HEK293 (cell line): ENCODE measurements around the gene GNB1L.

Source experiments
- CTCF ChIA-PET: fragments of 350-600 bp; formaldehyde crosslinking; extraction: SDS; loops from one replicate; lab custom pipeline; 2021; ENCODE audit warnings: antibody characterized with exemption; lab: Yijun Ruan, JAX
- POLR2A ChIA-PET: fragments of 300-600 bp; formaldehyde crosslinking; extraction: SDS; loops from one replicate; lab custom pipeline; 2020; ENCODE audit warnings: antibody characterized with exemption, inconsistent platforms; lab: Yijun Ruan, JAX
- H3K27ac ChIP-seq: fragments of 200-500 bp; sonication (Bioruptor generic); 2 replicates; pipeline ENCODE4 v1.5.1; 2014; ENCODE audit warnings: low read depth, low read length, control low read depth, inconsistent platforms; ENCODE audit errors: extremely low read depth
- H3K36me3 ChIP-seq, 2 experiments: fragments of 200-500 bp in 1 of 2; sonication (Bioruptor generic) in 1 of 2; 1 replicate in 1 of 2; 2 replicates in 1 of 2; pipeline ENCODE4 v1.5.1; 2014 to 2017; ENCODE audit warnings: inconsistent platforms in 2 of 2, low read length in 2 of 2; ENCODE audit not compliant: control insufficient read depth in 2 of 2, insufficient read depth in 1 of 2
- H3K4me1 ChIP-seq: fragments of 200-500 bp; sonication (Bioruptor generic); 2 replicates; pipeline ENCODE4 v1.5.1; 2014; ENCODE audit warnings: mild to moderate bottlenecking, low read length, inconsistent platforms; ENCODE audit not compliant: control insufficient read depth, insufficient read depth
- H3K4me3 ChIP-seq: 2 replicates; pipeline ENCODE4 v1.5.1; 2011; ENCODE audit warnings: low read depth, mild to moderate bottlenecking, control low read depth, low read length, moderate library complexity
- H3K9me3 ChIP-seq: fragments of 200-500 bp; sonication (Bioruptor generic); 2 replicates; pipeline ENCODE4 v1.5.1; 2014; ENCODE audit warnings: low read depth, low read length, inconsistent platforms; ENCODE audit not compliant: control insufficient read depth, insufficient read depth
- HOXD13 ChIP-seq: sonication (generic); formaldehyde crosslinking; IDR thresholded peaks from 2 replicates; pipeline ENCODE4 v1.8.0; 2022; ENCODE audit warnings: missing genetic modification reagents, borderline replicate concordance
- PRDM1 ChIP-seq: fragments of 450-650 bp; formaldehyde crosslinking; IDR thresholded peaks from 2 replicates; pipeline ENCODE4; 2016; ENCODE audit warnings: missing biosample characterization, missing genetic modification characterization
- SCRT1 ChIP-seq: fragments of 450-650 bp; formaldehyde crosslinking; IDR thresholded peaks from 2 replicates; pipeline ENCODE4 v1.5.1; 2016; ENCODE audit warnings: missing biosample characterization, missing genetic modification characterization, borderline replicate concordance
- SETDB1 ChIP-seq: IDR thresholded peaks from one replicate; pipeline ENCODE4 v1.6.1; 2017; ENCODE audit warnings: mild to moderate bottlenecking, low read length, moderate library complexity, mixed read lengths; ENCODE audit not compliant: insufficient read length
- SP7 ChIP-seq: fragments of 450-650 bp; formaldehyde crosslinking; IDR thresholded peaks from 2 replicates; pipeline ENCODE4 v1.5.1; 2016; ENCODE audit warnings: missing biosample characterization, missing genetic modification characterization
- WT1 ChIP-seq: fragments of 450-650 bp; formaldehyde crosslinking; IDR thresholded peaks from 2 replicates; pipeline ENCODE4 v1.5.1; 2016; ENCODE audit warnings: missing biosample characterization, missing genetic modification characterization
- ZFP37 ChIP-seq: fragments of 450-650 bp; formaldehyde crosslinking; IDR thresholded peaks from 2 replicates; pipeline ENCODE4 v1.5.1; 2016; ENCODE audit warnings: missing biosample characterization, missing genetic modification characterization
- ZFP41 ChIP-seq: fragments of 450-650 bp; formaldehyde crosslinking; IDR thresholded peaks from 2 replicates; pipeline ENCODE4 v1.5.1; 2016; ENCODE audit warnings: missing biosample characterization, missing genetic modification characterization, borderline replicate concordance
- ZFP69B ChIP-seq: fragments of 450-650 bp; formaldehyde crosslinking; IDR thresholded peaks from 2 replicates; pipeline ENCODE4 v1.5.1; 2016; ENCODE audit warnings: missing biosample characterization, missing genetic modification characterization
- ZIC2 ChIP-seq: fragments of 450-650 bp; formaldehyde crosslinking; IDR thresholded peaks from 2 replicates; pipeline ENCODE4 v1.5.1; 2016; ENCODE audit warnings: missing biosample characterization, missing genetic modification characterization
- ZNF202 ChIP-seq: fragments of 450-650 bp; formaldehyde crosslinking; IDR thresholded peaks from 2 replicates; pipeline ENCODE4 v1.5.1; 2016; ENCODE audit warnings: missing biosample characterization, missing genetic modification characterization, borderline replicate concordance
- ZNF26 ChIP-seq: fragments of 450-650 bp; formaldehyde crosslinking; IDR thresholded peaks from 2 replicates; pipeline ENCODE4 v1.5.1; 2016; ENCODE audit warnings: missing biosample characterization, missing genetic modification characterization
- ZNF280D ChIP-seq: fragments of 450-650 bp; formaldehyde crosslinking; IDR thresholded peaks from 2 replicates; pipeline ENCODE4 v1.5.1; 2016; ENCODE audit warnings: missing biosample characterization, missing genetic modification characterization
- ZNF311 ChIP-seq: fragments of 450-650 bp; formaldehyde crosslinking; IDR thresholded peaks from 2 replicates; pipeline ENCODE4 v1.5.1; 2017; ENCODE audit warnings: missing biosample characterization, missing genetic modification characterization, borderline replicate concordance
- ZNF37A ChIP-seq: fragments of 450-650 bp; IDR thresholded peaks from 2 replicates; pipeline ENCODE4 v1.5.1; 2018; ENCODE audit warnings: missing biosample characterization, missing genetic modification characterization
- ZNF48 ChIP-seq: fragments of 450-650 bp; formaldehyde crosslinking; IDR thresholded peaks from 2 replicates; pipeline ENCODE4 v1.5.1; 2016; ENCODE audit warnings: missing biosample characterization, missing genetic modification characterization
- ZNF488 ChIP-seq: fragments of 450-650 bp; formaldehyde crosslinking; IDR thresholded peaks from 2 replicates; pipeline ENCODE4 v1.5.1; 2016; ENCODE audit warnings: missing biosample characterization, missing genetic modification characterization
- ZNF549 ChIP-seq: fragments of 450-650 bp; IDR thresholded peaks from 2 replicates; pipeline ENCODE4 v1.5.1; 2018; ENCODE audit warnings: missing biosample characterization, missing genetic modification characterization, mild to moderate bottlenecking, inconsistent platforms, moderate library complexity
- ZNF571 ChIP-seq: fragments of 450-650 bp; formaldehyde crosslinking; IDR thresholded peaks from 2 replicates; pipeline ENCODE4 v1.5.0; 2017; ENCODE audit warnings: missing biosample characterization, missing genetic modification characterization
- ZNF768 ChIP-seq: fragments of 450-650 bp; formaldehyde crosslinking; IDR thresholded peaks from 2 replicates; pipeline ENCODE4 v1.5.1; 2018; ENCODE audit warnings: missing biosample characterization, mild to moderate bottlenecking, missing genetic modification characterization
- ZNF843 ChIP-seq: fragments of 450-650 bp; formaldehyde crosslinking; IDR thresholded peaks from 2 replicates; pipeline ENCODE4 v1.5.1; 2016; ENCODE audit warnings: missing biosample characterization, missing genetic modification characterization
- ZSCAN5A ChIP-seq: fragments of 450-650 bp; formaldehyde crosslinking; IDR thresholded peaks from 2 replicates; pipeline ENCODE4 v1.5.1; 2016; ENCODE audit warnings: missing biosample characterization, missing genetic modification characterization
- TF ChIP-seq, protein P1 (sequence below): fragments of 450-650 bp; formaldehyde crosslinking; IDR thresholded peaks from 2 replicates; pipeline ENCODE4 v1.5.1; 2017; ENCODE audit warnings: missing biosample characterization, missing genetic modification characterization

Gene GNB1L

DNA sequence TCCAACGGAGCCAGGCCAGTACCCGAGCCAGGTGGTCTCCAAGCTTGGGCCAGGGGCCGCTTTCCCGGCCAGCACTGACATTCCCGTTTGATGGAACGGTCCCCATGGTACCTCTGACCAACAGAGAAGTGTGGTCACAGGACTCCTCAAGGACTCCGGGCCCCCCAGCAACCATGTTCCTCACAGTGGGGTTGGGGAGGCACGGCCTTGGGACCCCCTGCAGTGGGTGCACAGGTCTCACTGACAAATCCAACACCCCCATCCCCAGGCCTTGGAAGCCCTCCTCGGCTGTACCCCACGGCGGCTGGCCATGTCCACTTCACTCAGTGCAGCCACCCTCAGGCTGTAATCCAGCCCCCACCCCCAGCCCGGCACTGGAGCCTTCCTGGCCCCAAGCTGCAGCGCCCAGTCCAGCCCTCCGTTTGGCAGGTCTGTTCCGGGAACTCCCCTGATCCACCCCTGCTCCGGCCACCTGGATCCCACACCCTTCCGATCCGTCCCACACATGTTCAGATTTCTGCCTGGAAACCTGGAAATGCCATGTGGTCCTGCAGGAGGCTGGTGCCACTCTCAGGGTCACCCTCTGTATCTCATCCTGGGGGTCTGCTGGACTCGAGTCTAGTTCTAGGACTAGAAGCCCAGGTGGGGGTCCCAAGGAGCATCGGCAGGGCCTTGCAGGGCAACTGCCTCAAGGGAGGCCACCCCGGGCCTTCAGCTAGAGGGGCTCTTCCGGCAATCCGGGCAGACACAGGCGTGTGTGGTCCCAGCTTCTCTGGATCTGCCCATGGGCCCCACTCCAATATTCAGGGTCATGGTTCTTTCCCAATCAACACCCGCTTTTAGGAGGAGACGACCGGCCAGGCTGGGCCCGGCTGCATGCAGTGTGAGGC lies 67.5 kb downstream of the GNB1L start:
- H3K27ac ChIP-seq = no peak overlapping the region
- H3K4me1 ChIP-seq = no peaks in the 10 kb centered on the region
- no peak overlapping the region for H3K4me3 ChIP-seq
- H3K36me3 ChIP-seq = peaks cover 0 to 16% of the 10 kb centered on the region in 2 experiments; a peak in 1 of 3 replicates
- POLR2A ChIA-PET = no interaction called here
- CTCF ChIA-PET = interaction anchor here (0.6 to 1.7 kb wide), 4 partner anchors 14 to 167 kb away, joined by 3 to 5 read pairs (median 4); no protein-coding TSS in a partner anchor
- no peaks in the 10 kb centered on the region for H3K9me3 ChIP-seq
- no peak for TF ChIP-seq HOXD13 (CRISPR knock-in tag)
- TF ChIP-seq ZIC2 (tag by site-specific recombination) = no peak
- TF ChIP-seq ZNF843 (tag by site-specific recombination) = no peak
- TF ChIP-seq ZNF48 (tag by site-specific recombination) = no peak
- no peak for TF ChIP-seq ZNF488
- no peak for TF ChIP-seq SCRT1
- no peak for TF ChIP-seq SETDB1
- TF ChIP-seq ZNF571 (tag by site-specific recombination) = no peak
- no peak for TF ChIP-seq ZNF280D (tag by site-specific recombination)
- no peak for TF ChIP-seq ZNF549 (tag by site-specific recombination)
- no peak for TF ChIP-seq ZNF768 (tag by site-specific recombination)

- Histone ChIP-seq H3K4me1 (no peaks in the 10 kb centered on the region), H3K36me3 (peaks cover 0 to 16% of the 10 kb centered on the region in 2 experiments; a peak in 1 of 3 replicates), H3K9me3 (no peaks in the 10 kb centered on the region), H3K27ac (no peak overlapping the region)
- CTCF ChIA-PET = interaction anchor here (0.6 kb wide), 2 partner anchors 41 to 46 kb away, joined by 3 read pairs; no protein-coding TSS in a partner anchor
- POLR2A ChIA-PET = interaction anchor here (0.9 kb wide), 1 partner anchor 16 kb away, joined by 3 read pairs; no protein-coding TSS in a partner anchor
- TF ChIP-seq WT1 (no peak), ZNF311 (tag by site-specific recombination) (no peak), PRDM1 (tag by site-specific recombination) (no peak), ZSCAN5A (tag by site-specific recombination) (no peak), ZNF202 (no peak), ZFP69B (tag by site-specific recombination) (no peak), ZNF37A (tag by site-specific recombination) (no peak), SP7 (tag by site-specific recombination) (no peak), ZNF26 (no peak), ZFP37 (tag by site-specific recombination) (no peak), HOXD13 (CRISPR knock-in tag) (no peak), ZFP41 (tag by site-specific recombination) (no peak)
- TF ChIP-seq, protein P1, sequence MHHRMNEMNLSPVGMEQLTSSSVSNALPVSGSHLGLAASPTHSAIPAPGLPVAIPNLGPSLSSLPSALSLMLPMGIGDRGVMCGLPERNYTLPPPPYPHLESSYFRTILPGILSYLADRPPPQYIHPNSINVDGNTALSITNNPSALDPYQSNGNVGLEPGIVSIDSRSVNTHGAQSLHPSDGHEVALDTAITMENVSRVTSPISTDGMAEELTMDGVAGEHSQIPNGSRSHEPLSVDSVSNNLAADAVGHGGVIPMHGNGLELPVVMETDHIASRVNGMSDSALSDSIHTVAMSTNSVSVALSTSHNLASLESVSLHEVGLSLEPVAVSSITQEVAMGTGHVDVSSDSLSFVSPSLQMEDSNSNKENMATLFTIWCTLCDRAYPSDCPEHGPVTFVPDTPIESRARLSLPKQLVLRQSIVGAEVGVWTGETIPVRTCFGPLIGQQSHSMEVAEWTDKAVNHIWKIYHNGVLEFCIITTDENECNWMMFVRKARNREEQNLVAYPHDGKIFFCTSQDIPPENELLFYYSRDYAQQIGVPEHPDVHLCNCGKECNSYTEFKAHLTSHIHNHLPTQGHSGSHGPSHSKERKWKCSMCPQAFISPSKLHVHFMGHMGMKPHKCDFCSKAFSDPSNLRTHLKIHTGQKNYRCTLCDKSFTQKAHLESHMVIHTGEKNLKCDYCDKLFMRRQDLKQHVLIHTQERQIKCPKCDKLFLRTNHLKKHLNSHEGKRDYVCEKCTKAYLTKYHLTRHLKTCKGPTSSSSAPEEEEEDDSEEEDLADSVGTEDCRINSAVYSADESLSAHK (tag by site-specific recombination) = no peak
- TF ChIP-seq, all 188 proteins: peak for 0
- no peak overlapping the region for H3K4me3 ChIP-seq
Observed at GRCh38 chr22:19786264-19786585, 68.4 kb downstream of the GNB1L start.
